Astrocyte (in vitro differentiated cells and primary cell): ENCODE measurements around the gene SYF2. TPM values are rescaled to one million over a fixed set of nuclear protein-coding genes. Genes with fewer than 3 reads are reported as not detected.

ENCODE experiments used
- DNase-seq: peaks from one replicate; pipeline ENCODE4 v3.0.0-alpha.2; 2010; ENCODE audit warnings: low read depth
- FAIRE-seq: peaks from 2 replicates; lab custom pipeline; 2011; peaks lifted over from hg19 to GRCh38; lab: Jason Lieb, UNC
- H2AFZ ChIP-seq: 2 replicates; pipeline ENCODE4 v1.6.0; 2012; ENCODE audit warnings: low read depth, low read length, inconsistent platforms
- H3K27ac ChIP-seq: 2 replicates; pipeline ENCODE4 v1.5.1; 2011; ENCODE audit warnings: low read depth, low read length, inconsistent platforms
- H3K27me3 ChIP-seq: 2 replicates; pipeline ENCODE4 v1.6.0; 2011; ENCODE audit warnings: low read length, inconsistent platforms; ENCODE audit not compliant: insufficient read depth
- H3K36me3 ChIP-seq: 2 replicates; pipeline ENCODE4 v1.5.1; 2011; ENCODE audit warnings: low read length, inconsistent platforms; ENCODE audit not compliant: insufficient read depth
- H3K4me1 ChIP-seq: 2 replicates; pipeline ENCODE4 v1.5.1; 2011; ENCODE audit warnings: low read length, inconsistent platforms; ENCODE audit not compliant: insufficient read depth
- H3K4me2 ChIP-seq: 2 replicates; pipeline ENCODE4 v1.6.0; 2012; ENCODE audit warnings: low read length, inconsistent platforms
- H3K4me3 ChIP-seq: 2 replicates; pipeline ENCODE4 v1.5.1; 2011; ENCODE audit warnings: low read depth, mild to moderate bottlenecking, low read length, inconsistent platforms; ENCODE audit not compliant: insufficient read depth
- H3K79me2 ChIP-seq: 2 replicates; pipeline ENCODE4 v1.6.0; 2012; ENCODE audit warnings: mild to moderate bottlenecking, low read length, inconsistent platforms; ENCODE audit not compliant: insufficient read depth
- H3K9ac ChIP-seq: 2 replicates; pipeline ENCODE4 v1.6.0; 2012; ENCODE audit warnings: mild to moderate bottlenecking, low read length, inconsistent platforms
- H3K9me3 ChIP-seq: 2 replicates; pipeline ENCODE4 v1.5.1; 2012; ENCODE audit warnings: low read depth, mild to moderate bottlenecking, low read length, inconsistent platforms; ENCODE audit not compliant: insufficient read depth
- H4K20me1 ChIP-seq: 2 replicates; pipeline ENCODE4 v1.6.0; 2012; ENCODE audit warnings: low read length, inconsistent platforms; ENCODE audit not compliant: insufficient read depth
- H3K27ac Mint-ChIP-seq: one replicate; pipeline ENCODE4 v1.8.0; 2021; ENCODE audit warnings: mild to moderate bottlenecking, mixed read lengths; ENCODE audit not compliant: unreplicated experiment
- H3K27me3 Mint-ChIP-seq: one replicate; pipeline ENCODE4 v1.8.0; 2021; ENCODE audit warnings: low read depth, mixed read lengths; ENCODE audit not compliant: unreplicated experiment
- H3K36me3 Mint-ChIP-seq: one replicate; pipeline ENCODE4 v1.8.0; 2021; ENCODE audit warnings: low read depth, mixed read lengths; ENCODE audit not compliant: unreplicated experiment
- H3K4me1 Mint-ChIP-seq: one replicate; pipeline ENCODE4 v1.8.0; 2021; ENCODE audit warnings: low read depth, mixed read lengths; ENCODE audit not compliant: unreplicated experiment
- H3K4me3 Mint-ChIP-seq: one replicate; pipeline ENCODE4 v1.8.0; 2021; ENCODE audit warnings: mild to moderate bottlenecking, moderate library complexity, mixed read lengths; ENCODE audit not compliant: unreplicated experiment
- H3K9me3 Mint-ChIP-seq: one replicate; pipeline ENCODE4 v1.8.0; 2021; ENCODE audit warnings: mild to moderate bottlenecking, mixed read lengths; ENCODE audit not compliant: unreplicated experiment
- EZH2 ChIP-seq: IDR thresholded peaks from 2 replicates; pipeline ENCODE4 v1.6.1; 2012; ENCODE audit warnings: mild to moderate bottlenecking, low read length, inconsistent platforms; ENCODE audit not compliant: insufficient read depth
- total RNA-seq: library from RNA; stranded (reverse); gene quantifications from 2 replicates; pipeline ENCODE4 v1.2.1, GENCODE V29; 2021
- TF ChIP-seq, protein P1 (sequence below): IDR thresholded peaks from 2 replicates; pipeline ENCODE4 v1.5.1; 2011; ENCODE audit warnings: low read depth, mild to moderate bottlenecking, inconsistent platforms, low read length, moderate library complexity; ENCODE audit not compliant: insufficient read depth

Gene SYF2
- total RNA-seq, 1 donor from 2014 or later = 29.1 TPM

DNA sequence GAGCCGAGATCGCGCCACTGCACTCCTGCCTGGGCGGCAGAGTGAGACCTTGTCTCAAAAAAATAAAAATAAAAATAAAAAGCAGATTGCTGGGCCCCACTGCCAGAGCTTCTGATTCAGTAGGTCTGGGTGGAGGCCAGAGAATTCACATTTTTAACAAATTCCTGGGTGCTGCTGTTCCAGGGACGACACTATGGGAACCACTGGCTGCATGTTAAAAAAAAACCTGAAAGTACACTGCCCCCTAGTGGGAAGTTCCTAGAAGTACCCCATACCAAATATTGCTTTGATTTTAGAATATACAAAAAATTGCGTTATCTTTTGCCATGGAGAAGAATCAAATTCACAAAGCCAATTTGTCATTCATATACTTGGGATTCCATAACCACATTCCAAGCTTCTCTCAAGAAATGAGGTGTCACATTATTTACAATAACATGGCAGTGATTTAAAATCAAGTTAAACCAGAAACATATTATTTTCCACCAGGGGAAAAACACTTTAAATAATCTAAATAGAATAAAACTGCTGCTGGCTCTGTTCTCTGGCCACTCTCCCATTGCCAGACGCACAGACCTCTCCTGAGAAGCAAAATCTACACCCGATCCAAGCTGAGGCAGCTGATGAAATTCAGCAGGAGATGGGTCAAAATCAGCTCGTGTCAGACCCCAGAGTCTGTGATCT lies 27.4 kb downstream of the SYF2 start:
- FAIRE-seq = no peak
- Histone ChIP-seq H3K27ac (no peak overlapping the region), H3K9ac (no peak overlapping the region), H2AFZ (no peak overlapping the region), H3K4me3 (no peak overlapping the region), H3K9me3 (no peaks in the 10 kb centered on the region), H4K20me1 (no peaks in the 10 kb centered on the region), H3K4me1 (no peaks in the 10 kb centered on the region), H3K79me2 (no peaks in the 10 kb centered on the region), H3K4me2 (no peak overlapping the region), H3K36me3 (no peaks in the 10 kb centered on the region), H3K27me3 (peaks cover 7% of the 10 kb centered on the region)
- DNase-seq = peak; percentile 52
- no peak overlapping the region for H3K27ac Mint-ChIP-seq
- H3K4me3 Mint-ChIP-seq = no peak overlapping the region
- H3K9me3 Mint-ChIP-seq = peaks cover 3% of the 10 kb centered on the region
- no peaks in the 10 kb centered on the region for H3K4me1 Mint-ChIP-seq
- peaks cover 21% of the 10 kb centered on the region for H3K27me3 Mint-ChIP-seq
- TF ChIP-seq, protein P1, sequence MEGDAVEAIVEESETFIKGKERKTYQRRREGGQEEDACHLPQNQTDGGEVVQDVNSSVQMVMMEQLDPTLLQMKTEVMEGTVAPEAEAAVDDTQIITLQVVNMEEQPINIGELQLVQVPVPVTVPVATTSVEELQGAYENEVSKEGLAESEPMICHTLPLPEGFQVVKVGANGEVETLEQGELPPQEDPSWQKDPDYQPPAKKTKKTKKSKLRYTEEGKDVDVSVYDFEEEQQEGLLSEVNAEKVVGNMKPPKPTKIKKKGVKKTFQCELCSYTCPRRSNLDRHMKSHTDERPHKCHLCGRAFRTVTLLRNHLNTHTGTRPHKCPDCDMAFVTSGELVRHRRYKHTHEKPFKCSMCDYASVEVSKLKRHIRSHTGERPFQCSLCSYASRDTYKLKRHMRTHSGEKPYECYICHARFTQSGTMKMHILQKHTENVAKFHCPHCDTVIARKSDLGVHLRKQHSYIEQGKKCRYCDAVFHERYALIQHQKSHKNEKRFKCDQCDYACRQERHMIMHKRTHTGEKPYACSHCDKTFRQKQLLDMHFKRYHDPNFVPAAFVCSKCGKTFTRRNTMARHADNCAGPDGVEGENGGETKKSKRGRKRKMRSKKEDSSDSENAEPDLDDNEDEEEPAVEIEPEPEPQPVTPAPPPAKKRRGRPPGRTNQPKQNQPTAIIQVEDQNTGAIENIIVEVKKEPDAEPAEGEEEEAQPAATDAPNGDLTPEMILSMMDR = peak; percentile 79
- no peak for TF ChIP-seq EZH2
- H3K36me3 Mint-ChIP-seq = no peaks in the 10 kb centered on the region

DNA sequence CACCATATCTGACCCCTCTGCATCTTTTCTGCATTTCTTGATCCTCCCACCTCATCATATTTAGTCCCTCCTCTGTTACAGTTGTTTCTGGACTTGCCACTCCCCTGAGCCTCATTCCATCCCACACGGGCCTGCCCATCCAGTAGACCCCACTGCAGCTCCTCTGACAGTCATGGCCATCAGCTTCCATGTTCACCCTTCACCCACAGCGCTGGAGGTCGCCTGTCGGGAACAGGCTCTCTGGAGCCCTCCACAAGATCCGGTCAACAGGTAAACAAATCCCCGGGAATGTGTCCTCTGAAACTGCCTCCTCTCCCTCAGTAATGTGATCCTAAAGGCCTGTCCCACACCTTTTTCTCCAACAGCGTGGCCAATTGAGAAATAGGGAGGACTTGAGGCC lies 31.3 kb downstream of the SYF2 start:
- no peaks in the 10 kb centered on the region for H3K79me2 ChIP-seq
- H3K36me3 ChIP-seq = no peaks in the 10 kb centered on the region
- H3K9me3 ChIP-seq = no peaks in the 10 kb centered on the region
- H4K20me1 ChIP-seq = no peaks in the 10 kb centered on the region
- H3K9me3 Mint-ChIP-seq = peaks cover 3% of the 10 kb centered on the region
- no peak overlapping the region for H3K9ac ChIP-seq
- peaks cover 36% of the 10 kb centered on the region for H3K27me3 Mint-ChIP-seq
- H3K4me2 ChIP-seq = no peak overlapping the region
- H3K27ac ChIP-seq = no peak overlapping the region
- no peak overlapping the region for H3K4me3 ChIP-seq
- TF ChIP-seq EZH2 = no peak
- TF ChIP-seq, protein P1 = no peak
- H3K4me1 Mint-ChIP-seq = peaks cover 8% of the 10 kb centered on the region
- H2AFZ ChIP-seq = no peak overlapping the region
- no peak for FAIRE-seq
- H3K27ac Mint-ChIP-seq = no peak overlapping the region
- DNase-seq = no peak
- peak overlapping the region; percentile 75 for H3K4me3 Mint-ChIP-seq
- peaks cover 16% of the 10 kb centered on the region for H3K27me3 ChIP-seq
- H3K4me1 ChIP-seq = peaks cover 5% of the 10 kb centered on the region
- no peaks in the 10 kb centered on the region for H3K36me3 Mint-ChIP-seq
